Activated T-cell treated with anti-CD3 and anti-CD28 coated beads, Interleukin-2, amount 50 U/mL, for 24 hours (primary cell): Measurements from ENCODE around the gene TLR8.

Source experiments
- DNase-seq: peaks from one replicate; pipeline ENCODE4 v3.0.0-alpha.2; 2020
- H3K27ac Mint-ChIP-seq: 2 replicates; pipeline ENCODE4 v1.8.0; 2020; ENCODE audit warnings: mild to moderate bottlenecking, mixed read lengths
- H3K27me3 Mint-ChIP-seq: 2 replicates; pipeline ENCODE4 v1.8.0; 2020; ENCODE audit warnings: mixed read lengths
- H3K36me3 Mint-ChIP-seq: 2 replicates; pipeline ENCODE4 v1.8.0; 2020; ENCODE audit warnings: low read depth, mixed read lengths
- H3K4me1 Mint-ChIP-seq: 2 replicates; pipeline ENCODE4 v1.8.0; 2020; ENCODE audit warnings: low read depth, mixed read lengths
- H3K4me3 Mint-ChIP-seq: 2 replicates; pipeline ENCODE4 v1.8.0; 2020; ENCODE audit warnings: mild to moderate bottlenecking, moderate library complexity, mixed read lengths
- H3K9me3 Mint-ChIP-seq: 2 replicates; pipeline ENCODE4 v1.8.0; 2020; ENCODE audit warnings: mixed read lengths

Gene TLR8

GRCh38 chrX:12906046-12906761, at the start of gene TLR8:
Gene TLR8 (plus strand): TSS chrX:12906620. CDS start chrX:12906707, 87 bp downstream.
- Mint-ChIP-seq H3K27me3 (peaks cover 58% of the 10 kb centered on the region), H3K4me1 (peaks cover 11% of the 10 kb centered on the region), H3K36me3 (no peaks in the 10 kb centered on the region), H3K27ac (no peak within 1 kb of the TSS), H3K9me3 (no peaks in the 10 kb centered on the region), H3K4me3 (no peak within 1 kb of the TSS)
- DNase-seq, result no peak

- Mint-ChIP-seq H3K9me3 (no peaks in the 10 kb centered on the region), H3K27me3 (peaks cover 51% of the 10 kb centered on the region), H3K27ac (no peak overlapping the region), H3K4me3 (no peak overlapping the region), H3K4me1 (no peaks in the 10 kb centered on the region), H3K36me3 (no peaks in the 10 kb centered on the region)
- DNase-seq, result no peak
Observed at GRCh38 chrX:12865359-12865758, 41.1 kb upstream of the TLR8 start.

GRCh38 chrX:12866451-12867377, 39.7 kb upstream of the TLR8 start, which contains the start of gene TLR7:
Gene TLR7 (plus strand): TSS chrX:12867072. CDS start chrX:12867579, 507 bp downstream.
- no peak for DNase-seq
- H3K27me3 Mint-ChIP-seq, result peaks cover 52% of the 10 kb centered on the region
- H3K9me3 Mint-ChIP-seq, result no peaks in the 10 kb centered on the region
- H3K4me1 Mint-ChIP-seq, result no peaks in the 10 kb centered on the region
- H3K4me3 Mint-ChIP-seq, result no peak within 1 kb of the TSS
- H3K27ac Mint-ChIP-seq, result no peak within 1 kb of the TSS
- no peaks in the 10 kb centered on the region for H3K36me3 Mint-ChIP-seq

- H3K36me3 Mint-ChIP-seq, result no peaks in the 10 kb centered on the region
- H3K4me1 Mint-ChIP-seq, result no peaks in the 10 kb centered on the region
- no peaks in the 10 kb centered on the region for H3K9me3 Mint-ChIP-seq
- H3K27me3 Mint-ChIP-seq, result peaks cover 57% of the 10 kb centered on the region
- H3K27ac Mint-ChIP-seq, result no peak overlapping the region
- H3K4me3 Mint-ChIP-seq, result no peak overlapping the region
- no peak for DNase-seq
Observed at GRCh38 chrX:12867685-12868084, 38.7 kb upstream of the TLR8 start.

- no peaks in the 10 kb centered on the region for H3K9me3 Mint-ChIP-seq
- no peaks in the 10 kb centered on the region for H3K4me1 Mint-ChIP-seq
- H3K36me3 Mint-ChIP-seq, result no peaks in the 10 kb centered on the region
- H3K4me3 Mint-ChIP-seq, result no peak overlapping the region
- peaks cover 55% of the 10 kb centered on the region for H3K27me3 Mint-ChIP-seq
- DNase-seq, result no peak
- no peak overlapping the region for H3K27ac Mint-ChIP-seq
Observed at GRCh38 chrX:12868747-12869146, 37.7 kb upstream of the TLR8 start.

- no peak for DNase-seq
- Mint-ChIP-seq H3K4me1 (no peaks in the 10 kb centered on the region), H3K9me3 (no peaks in the 10 kb centered on the region), H3K4me3 (no peak overlapping the region), H3K27ac (no peak overlapping the region), H3K36me3 (no peaks in the 10 kb centered on the region), H3K27me3 (peaks cover 53% of the 10 kb centered on the region)
Observed at GRCh38 chrX:12871257-12871656, 35.2 kb upstream of the TLR8 start.

- no peaks in the 10 kb centered on the region for H3K4me1 Mint-ChIP-seq
- H3K4me3 Mint-ChIP-seq, result no peak overlapping the region
- H3K27me3 Mint-ChIP-seq, result peaks cover 50% of the 10 kb centered on the region
- no peak for DNase-seq
- H3K9me3 Mint-ChIP-seq, result no peaks in the 10 kb centered on the region
- H3K27ac Mint-ChIP-seq, result no peak overlapping the region
- H3K36me3 Mint-ChIP-seq, result no peaks in the 10 kb centered on the region
Observed at GRCh38 chrX:12872741-12873140, 33.7 kb upstream of the TLR8 start.

- no peaks in the 10 kb centered on the region for H3K4me1 Mint-ChIP-seq
- no peaks in the 10 kb centered on the region for H3K9me3 Mint-ChIP-seq
- H3K27ac Mint-ChIP-seq, result no peak overlapping the region
- H3K4me3 Mint-ChIP-seq, result no peak overlapping the region
- no peaks in the 10 kb centered on the region for H3K36me3 Mint-ChIP-seq
- DNase-seq, result no peak
- peaks cover 43% of the 10 kb centered on the region for H3K27me3 Mint-ChIP-seq
Observed at GRCh38 chrX:12874581-12874980, 31.8 kb upstream of the TLR8 start.

GRCh38 chrX:12877386-12877785, 29.0 kb upstream of the TLR8 start:
- no peaks in the 10 kb centered on the region for H3K4me1 Mint-ChIP-seq
- peaks cover 46% of the 10 kb centered on the region for H3K27me3 Mint-ChIP-seq
- H3K4me3 Mint-ChIP-seq, result no peak overlapping the region
- no peaks in the 10 kb centered on the region for H3K36me3 Mint-ChIP-seq
- DNase-seq, result no peak
- no peak overlapping the region for H3K27ac Mint-ChIP-seq
- no peaks in the 10 kb centered on the region for H3K9me3 Mint-ChIP-seq

GRCh38 chrX:12878536-12878935, 27.9 kb upstream of the TLR8 start:
- H3K27me3 Mint-ChIP-seq, result peaks cover 50% of the 10 kb centered on the region
- no peak for DNase-seq
- H3K9me3 Mint-ChIP-seq, result no peaks in the 10 kb centered on the region
- H3K27ac Mint-ChIP-seq, result no peak overlapping the region
- no peaks in the 10 kb centered on the region for H3K36me3 Mint-ChIP-seq
- no peaks in the 10 kb centered on the region for H3K4me1 Mint-ChIP-seq
- H3K4me3 Mint-ChIP-seq, result no peak overlapping the region

- H3K4me1 Mint-ChIP-seq, result no peaks in the 10 kb centered on the region
- no peaks in the 10 kb centered on the region for H3K9me3 Mint-ChIP-seq
- no peaks in the 10 kb centered on the region for H3K36me3 Mint-ChIP-seq
- no peak overlapping the region for H3K4me3 Mint-ChIP-seq
- no peak for DNase-seq
- no peak overlapping the region for H3K27ac Mint-ChIP-seq
- peaks cover 60% of the 10 kb centered on the region for H3K27me3 Mint-ChIP-seq
Observed at GRCh38 chrX:12881914-12882313, 24.5 kb upstream of the TLR8 start.

- peaks cover 13% of the 10 kb centered on the region for H3K4me1 Mint-ChIP-seq
- H3K27me3 Mint-ChIP-seq, result peaks cover 70% of the 10 kb centered on the region
- H3K36me3 Mint-ChIP-seq, result no peaks in the 10 kb centered on the region
- peaks cover 5% of the 10 kb centered on the region for H3K9me3 Mint-ChIP-seq
- H3K4me3 Mint-ChIP-seq, result no peak overlapping the region
- DNase-seq, result no peak
- H3K27ac Mint-ChIP-seq, result no peak overlapping the region
Observed at GRCh38 chrX:12885508-12885907, 20.9 kb upstream of the TLR8 start.

GRCh38 chrX:12886545-12886944, 19.9 kb upstream of the TLR8 start:
- Mint-ChIP-seq H3K27ac (no peak overlapping the region), H3K4me3 (no peak overlapping the region), H3K9me3 (peaks cover 5% of the 10 kb centered on the region), H3K4me1 (peaks cover 24% of the 10 kb centered on the region), H3K36me3 (no peaks in the 10 kb centered on the region), H3K27me3 (peaks cover 75% of the 10 kb centered on the region)
- no peak for DNase-seq

- no peak overlapping the region for H3K27ac Mint-ChIP-seq
- H3K9me3 Mint-ChIP-seq, result peaks cover 5% of the 10 kb centered on the region
- peaks cover 71% of the 10 kb centered on the region for H3K27me3 Mint-ChIP-seq
- no peak for DNase-seq
- H3K4me1 Mint-ChIP-seq, result peaks cover 26% of the 10 kb centered on the region
- no peak overlapping the region for H3K4me3 Mint-ChIP-seq
- no peaks in the 10 kb centered on the region for H3K36me3 Mint-ChIP-seq
Observed at GRCh38 chrX:12887141-12887540, 19.3 kb upstream of the TLR8 start.

- H3K4me1 Mint-ChIP-seq, result peaks cover 28% of the 10 kb centered on the region
- H3K27ac Mint-ChIP-seq, result no peak overlapping the region
- H3K4me3 Mint-ChIP-seq, result no peak overlapping the region
- peaks cover 5% of the 10 kb centered on the region for H3K9me3 Mint-ChIP-seq
- no peaks in the 10 kb centered on the region for H3K36me3 Mint-ChIP-seq
- DNase-seq, result no peak
- peaks cover 66% of the 10 kb centered on the region for H3K27me3 Mint-ChIP-seq
Observed at GRCh38 chrX:12887767-12888166, 18.7 kb upstream of the TLR8 start.
